Measurements from ENCODE around the gene SAMD11. TPM values are rescaled to one million over a fixed set of nuclear protein-coding genes. Genes with fewer than 3 reads are reported as not detected.

The SAMD11 gene
- total and polyA plus RNA-seq, 2 of the 8 experiments (the other 6 are each of a cell fraction or from before 2014, with no cell fraction given), result 0.18 to 0.30 TPM

- Histone ChIP-seq H3K23ac (ENCODE audit: insufficient read length) (no peak overlapping the region), H3K9me3 (ENCODE audit: insufficient read depth in 2 of 2, low read depth in 1 of 2, low read length in 1 of 2) (no peaks in the 10 kb centered on the region; a peak in 1 of 4 replicates), H2BK5ac (ENCODE audit: low read depth, low read length) (no peak overlapping the region), H2BK20ac (ENCODE audit: low read length) (no peak overlapping the region), H3K18ac (ENCODE audit: extremely low read depth, low read length) (no peak overlapping the region), H4K91ac (replicated peaks; ENCODE audit: insufficient read length, low read length) (no peak overlapping the region), H3K4ac (replicated peaks; ENCODE audit: insufficient read length, low read depth, low read length) (no peak overlapping the region), H2BK120ac (replicated peaks; ENCODE audit: low read depth, low read length) (no peak overlapping the region), H3K27ac (ENCODE audit: low read depth, low read length) (no peak overlapping the region), H3K23me2 (ENCODE audit: low read depth, low read length) (no peaks in the 10 kb centered on the region), H4K8ac (ENCODE audit: extremely low read depth, insufficient read depth, low read length) (no peak overlapping the region), H3K27me3 (replicated peaks in 1 of 4; ENCODE audit: control insufficient read depth in 3 of 4, extremely low read depth in 1 of 4, insufficient read depth in 3 of 4, low read length in 3 of 4) (peaks cover 2 to 76% (median 50%) of the 10 kb centered on the region in 4 experiments), H2BK15ac (ENCODE audit: low read length) (no peak overlapping the region), H3K4me2 (ENCODE audit: insufficient read depth in 1 of 2, low read depth in 2 of 2, low read length in 2 of 2) (no peak overlapping the region), H4K20me1 (replicated peaks in 1 of 2; ENCODE audit: control insufficient read depth in 1 of 2, insufficient read depth in 2 of 2, low read length in 2 of 2) (peaks cover 3 to 9% of the 10 kb centered on the region in 2 experiments), H3K56ac (replicated peaks; ENCODE audit: insufficient read length, low read depth, low read length) (no peak overlapping the region), H3K9ac (replicated peaks in 1 of 4; ENCODE audit: extremely low read depth in 1 of 4, low read depth in 3 of 4, low read length in 3 of 4) (no peak overlapping the region), H2AK5ac (ENCODE audit: low read depth, low read length) (no peak overlapping the region), H3K79me1 (ENCODE audit: low read depth, low read length) (no peaks in the 10 kb centered on the region), H3K36me3 (ENCODE audit: control insufficient read depth in 2 of 4, insufficient read depth in 4 of 4, low read length in 3 of 4) (no peaks in the 10 kb centered on the region), H3K4me3 (ENCODE audit: extremely low read depth in 1 of 4, insufficient read depth in 2 of 4, low read depth in 3 of 4, low read length in 4 of 4) (no peak overlapping the region), H3K79me2 (ENCODE audit: control insufficient read depth in 1 of 2, insufficient read depth in 2 of 2, low read length in 2 of 2) (no peaks in the 10 kb centered on the region), H4K5ac (ENCODE audit: insufficient read length, low read depth, low read length) (no peak overlapping the region), H3K14ac (ENCODE audit: insufficient read length) (no peak overlapping the region), H2AFZ (ENCODE audit: low read length) (no peak overlapping the region), H3K4me1 (replicated peaks in 1 of 4; ENCODE audit: control insufficient read depth in 3 of 4, insufficient read depth in 4 of 4, low read length in 3 of 4) (no peaks in the 10 kb centered on the region), H2BK12ac (ENCODE audit: low read depth, low read length) (0 out of 2 replicates have a peak overlapping the region, but pooled peaks have one; percentile 9)
- peak in 1 of 2 experiments; percentile 41 for DNase-seq (ENCODE audit: low read depth in 1 of 2, low spot score in 2 of 2)
- no peak for TF ChIP-seq SP2 (IDR thresholded peaks at IDR 0.05; ENCODE audit: low read length)
- CTCF ChIA-PET (ENCODE audit: partially characterized antibody), result interaction anchor here (1.2 to 2.0 kb wide), 4 partner anchors 8 to 16 kb away, joined by 4 to 18 read pairs (median 4); partner anchors contain the start of gene SAMD11
- POLR2A ChIA-PET (ENCODE audit: partially characterized antibody), result interaction anchor here (1.4 kb wide), 1 partner anchor 14 kb away, joined by 3 read pairs; no protein-coding TSS in a partner anchor
- WGBS, 2 experiments (ENCODE audit: extremely low coverage in 1 of 2, insufficient coverage in 1 of 2, insufficient read length in 1 of 2, insufficient replicate concordance in 2 of 2, low coverage in 1 of 2, low lambda C conversion rate in 2 of 2, missing lambda C conversion rate in 1 of 2), result 83% methylated on average over 14 of the region's 16 CpGs; no CpG with 5 or more reads in 1 of the 2 experiments
- no peak for FAIRE-seq
These were observed 10.1 kb upstream of the SAMD11 start for GRCh38 chr1:913491-914130.
